Nephron progenitor cell (in vitro differentiated cells): ENCODE measurements around the gene KIF1B.

Source experiments
- DNase-seq: peaks from one replicate; pipeline ENCODE4 v3.0.0; 2021
- H3K27ac Mint-ChIP-seq: 2 replicates; pipeline ENCODE4 v1.8.0; 2021; ENCODE audit warnings: mild to moderate bottlenecking, moderate library complexity, mixed read lengths
- H3K27me3 Mint-ChIP-seq: 2 replicates; pipeline ENCODE4 v1.8.0; 2021; ENCODE audit warnings: mild to moderate bottlenecking, low read depth, mixed read lengths; ENCODE audit not compliant: poor library complexity
- H3K36me3 Mint-ChIP-seq: 2 replicates; pipeline ENCODE4 v1.8.0; 2021; ENCODE audit warnings: low read depth, mixed read lengths
- H3K4me1 Mint-ChIP-seq: 2 replicates; pipeline ENCODE4 v1.8.0; 2021; ENCODE audit warnings: mixed read lengths
- H3K4me3 Mint-ChIP-seq: 2 replicates; pipeline ENCODE4 v1.8.0; 2021; ENCODE audit warnings: mild to moderate bottlenecking, moderate library complexity, mixed read lengths
- H3K9me3 Mint-ChIP-seq: 2 replicates; pipeline ENCODE4 v1.8.0; 2021; ENCODE audit warnings: mild to moderate bottlenecking, moderate library complexity, mixed read lengths
- CTCF ChIP-seq: fragments of 200-600 bp; sonication (generic); IDR thresholded peaks from 2 replicates; pipeline ENCODE4 v1.5.0; 2021; ENCODE audit warnings: antibody characterized with exemption

KIF1B gene

GRCh38 chr1:10292188-10292587, 81.8 kb downstream of the KIF1B start:
- H3K27ac Mint-ChIP-seq = no peak overlapping the region
- H3K4me1 Mint-ChIP-seq = no peaks in the 10 kb centered on the region
- H3K27me3 Mint-ChIP-seq = peaks cover 3% of the 10 kb centered on the region
- H3K36me3 Mint-ChIP-seq = peaks cover 68% of the 10 kb centered on the region
- H3K9me3 Mint-ChIP-seq = no peaks in the 10 kb centered on the region
- no peak overlapping the region for H3K4me3 Mint-ChIP-seq
- DNase-seq = no peak
- no peak for TF ChIP-seq CTCF

GRCh38 chr1:10295481-10296085, 85.2 kb downstream of the KIF1B start:
- no peaks in the 10 kb centered on the region for H3K4me1 Mint-ChIP-seq
- peak overlapping the region; percentile 51 for H3K27ac Mint-ChIP-seq
- peaks cover 3% of the 10 kb centered on the region for H3K27me3 Mint-ChIP-seq
- no peak overlapping the region for H3K4me3 Mint-ChIP-seq
- H3K9me3 Mint-ChIP-seq = no peaks in the 10 kb centered on the region
- peaks cover 63% of the 10 kb centered on the region for H3K36me3 Mint-ChIP-seq
- no peak for DNase-seq
- TF ChIP-seq CTCF = no peak

- no peak for TF ChIP-seq CTCF
- peaks cover 5% of the 10 kb centered on the region for H3K27me3 Mint-ChIP-seq
- H3K4me1 Mint-ChIP-seq = no peaks in the 10 kb centered on the region
- H3K36me3 Mint-ChIP-seq = peaks cover 65% of the 10 kb centered on the region
- H3K4me3 Mint-ChIP-seq = no peak overlapping the region
- H3K27ac Mint-ChIP-seq = peak overlapping the region; percentile 27
- H3K9me3 Mint-ChIP-seq = no peaks in the 10 kb centered on the region
- no peak for DNase-seq
These were observed 88.8 kb downstream of the KIF1B start for GRCh38 chr1:10299151-10299550.

GRCh38 chr1:10302416-10302815, 92.0 kb downstream of the KIF1B start:
- no peak for DNase-seq
- Mint-ChIP-seq H3K36me3 (peaks cover 53% of the 10 kb centered on the region), H3K4me3 (no peak overlapping the region), H3K9me3 (no peaks in the 10 kb centered on the region), H3K27ac (no peak overlapping the region), H3K27me3 (peaks cover 5% of the 10 kb centered on the region), H3K4me1 (no peaks in the 10 kb centered on the region)
- no peak for TF ChIP-seq CTCF

- H3K9me3 Mint-ChIP-seq = no peaks in the 10 kb centered on the region
- TF ChIP-seq CTCF = no peak
- no peak overlapping the region for H3K27ac Mint-ChIP-seq
- no peak overlapping the region for H3K4me3 Mint-ChIP-seq
- DNase-seq = no peak
- H3K4me1 Mint-ChIP-seq = peaks cover 8% of the 10 kb centered on the region
- H3K27me3 Mint-ChIP-seq = peaks cover 5% of the 10 kb centered on the region
- peaks cover 51% of the 10 kb centered on the region for H3K36me3 Mint-ChIP-seq
These were observed 93.9 kb downstream of the KIF1B start for GRCh38 chr1:10304295-10304694.

- Mint-ChIP-seq H3K4me3 (no peak overlapping the region), H3K4me1 (peaks cover 14% of the 10 kb centered on the region), H3K27me3 (peaks cover 5% of the 10 kb centered on the region), H3K36me3 (peaks cover 59% of the 10 kb centered on the region), H3K27ac (no peak overlapping the region), H3K9me3 (no peaks in the 10 kb centered on the region)
- no peak for TF ChIP-seq CTCF
- DNase-seq = no peak
These were observed 96.1 kb downstream of the KIF1B start for GRCh38 chr1:10306435-10306834.
